AG09319 (cell line): Measurements from ENCODE around the gene PLEKHB2.
"Not testable (repeated sequence)": the region's sequence is repeated elsewhere in the genome, so short reads cannot be mapped to it uniquely, and the experiment has no call there.

Source experiments
- DNase-seq: peaks from one replicate; pipeline ENCODE4 v3.0.0-alpha.2; 2010; ENCODE audit warnings: low read depth; ENCODE audit errors: extremely low read depth
- TF ChIP-seq, protein P1 (sequence below): IDR thresholded peaks from 2 replicates; pipeline ENCODE4 v1.5.1; 2011; ENCODE audit warnings: low read depth, mild to moderate bottlenecking, inconsistent platforms, low read length, moderate library complexity

Gene PLEKHB2

DNA sequence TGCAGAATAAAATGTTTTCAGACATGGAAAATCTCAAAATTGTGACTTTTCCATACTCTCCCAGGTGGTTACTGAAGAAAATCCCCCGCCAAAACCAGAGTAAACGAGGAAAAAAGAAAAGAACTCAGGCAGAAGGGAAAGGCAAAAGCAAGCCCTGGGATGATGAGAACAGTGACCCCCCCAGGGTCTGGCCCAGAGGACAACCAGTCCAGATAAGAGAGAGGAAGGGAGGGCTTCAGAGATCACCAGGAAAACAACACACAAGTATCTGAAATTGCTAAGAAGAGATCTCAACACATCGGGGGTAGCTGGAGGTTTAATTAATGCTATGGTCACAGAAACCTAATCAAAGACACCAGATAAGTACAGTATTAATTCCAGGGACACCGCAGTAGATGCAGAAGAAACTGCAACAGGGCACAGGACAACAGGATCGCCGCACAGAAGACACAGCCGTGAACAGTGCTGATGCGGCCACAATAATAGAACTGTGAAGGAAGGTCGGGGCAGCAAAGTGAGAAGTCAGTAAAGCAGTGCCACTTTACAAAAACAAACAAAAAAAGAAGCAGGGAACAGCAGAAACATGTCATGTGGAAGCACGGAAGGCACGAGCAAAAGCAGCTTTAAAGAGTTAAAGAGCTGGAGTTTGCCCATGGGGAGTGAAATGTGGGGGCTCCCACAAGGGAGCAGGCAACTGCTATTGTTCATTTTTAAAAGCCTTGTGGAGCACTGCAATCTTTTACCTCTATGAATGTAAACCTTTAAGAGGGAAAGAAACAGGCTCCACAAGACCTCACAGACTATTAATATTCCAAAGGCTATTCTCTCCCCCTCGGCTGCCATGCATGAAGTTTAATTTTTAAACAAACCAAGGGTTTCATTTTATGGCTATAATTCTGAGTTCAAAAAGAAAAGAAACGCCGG is 40.3 kb upstream of the PLEKHB2 start:
- TF ChIP-seq, protein P1, sequence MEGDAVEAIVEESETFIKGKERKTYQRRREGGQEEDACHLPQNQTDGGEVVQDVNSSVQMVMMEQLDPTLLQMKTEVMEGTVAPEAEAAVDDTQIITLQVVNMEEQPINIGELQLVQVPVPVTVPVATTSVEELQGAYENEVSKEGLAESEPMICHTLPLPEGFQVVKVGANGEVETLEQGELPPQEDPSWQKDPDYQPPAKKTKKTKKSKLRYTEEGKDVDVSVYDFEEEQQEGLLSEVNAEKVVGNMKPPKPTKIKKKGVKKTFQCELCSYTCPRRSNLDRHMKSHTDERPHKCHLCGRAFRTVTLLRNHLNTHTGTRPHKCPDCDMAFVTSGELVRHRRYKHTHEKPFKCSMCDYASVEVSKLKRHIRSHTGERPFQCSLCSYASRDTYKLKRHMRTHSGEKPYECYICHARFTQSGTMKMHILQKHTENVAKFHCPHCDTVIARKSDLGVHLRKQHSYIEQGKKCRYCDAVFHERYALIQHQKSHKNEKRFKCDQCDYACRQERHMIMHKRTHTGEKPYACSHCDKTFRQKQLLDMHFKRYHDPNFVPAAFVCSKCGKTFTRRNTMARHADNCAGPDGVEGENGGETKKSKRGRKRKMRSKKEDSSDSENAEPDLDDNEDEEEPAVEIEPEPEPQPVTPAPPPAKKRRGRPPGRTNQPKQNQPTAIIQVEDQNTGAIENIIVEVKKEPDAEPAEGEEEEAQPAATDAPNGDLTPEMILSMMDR, result no peak

DNA sequence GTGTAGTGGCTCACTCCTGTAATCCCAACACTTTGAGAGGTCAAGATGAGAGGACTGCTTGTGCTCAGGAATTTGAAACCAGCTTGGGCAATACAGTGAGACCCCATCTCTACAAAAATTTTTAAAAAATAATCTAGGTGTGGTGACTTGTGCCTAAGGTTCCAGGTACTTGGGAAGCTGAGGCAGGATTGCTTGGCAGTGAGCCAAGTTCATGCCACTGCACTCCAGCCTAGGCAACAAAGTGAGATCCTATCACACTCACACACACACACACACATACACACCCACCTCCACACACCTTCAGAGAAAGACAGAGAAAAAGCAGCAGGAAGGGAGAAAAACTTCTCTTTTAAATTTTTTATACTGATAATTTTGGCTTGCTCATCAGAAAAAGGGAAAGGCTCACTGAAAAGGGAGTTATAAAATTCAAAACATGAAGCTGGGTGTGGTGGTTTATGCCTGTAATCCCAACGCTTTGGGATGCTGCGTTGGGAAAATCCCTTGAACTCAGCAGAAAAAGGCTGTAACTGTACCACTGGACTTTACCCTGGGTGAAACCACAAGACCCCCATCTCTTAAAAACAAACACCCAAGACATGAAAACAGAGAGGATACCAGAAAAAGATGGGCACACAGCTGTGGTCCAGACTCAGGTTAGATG is 37.5 kb upstream of the PLEKHB2 start:
- TF ChIP-seq, protein P1, result no peak
- DNase-seq, result no peak

More for the DNA sequence above, 40.3 kb upstream of the PLEKHB2 start:
- no peak for DNase-seq

DNA sequence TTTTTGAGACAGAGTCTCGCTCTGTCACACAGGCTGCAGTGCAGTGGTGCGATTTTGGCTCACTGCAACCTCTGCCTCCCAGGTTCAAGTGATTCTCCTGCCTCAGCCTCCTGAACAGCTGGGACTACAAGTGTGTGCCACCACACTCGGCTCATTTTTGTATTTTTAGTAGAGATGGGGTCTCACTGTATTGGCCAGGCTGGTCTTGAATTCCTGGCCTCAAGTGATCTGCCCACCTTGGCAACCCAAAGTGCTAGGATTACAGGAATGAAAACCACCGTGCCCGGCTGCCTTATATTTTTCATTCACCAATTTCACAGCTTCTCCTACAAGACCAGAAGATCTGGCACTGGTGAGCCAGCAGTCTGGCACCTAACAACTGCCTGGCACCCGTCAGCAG is 37.0 kb upstream of the PLEKHB2 start:
- not testable (repeated sequence) for DNase-seq

DNA sequence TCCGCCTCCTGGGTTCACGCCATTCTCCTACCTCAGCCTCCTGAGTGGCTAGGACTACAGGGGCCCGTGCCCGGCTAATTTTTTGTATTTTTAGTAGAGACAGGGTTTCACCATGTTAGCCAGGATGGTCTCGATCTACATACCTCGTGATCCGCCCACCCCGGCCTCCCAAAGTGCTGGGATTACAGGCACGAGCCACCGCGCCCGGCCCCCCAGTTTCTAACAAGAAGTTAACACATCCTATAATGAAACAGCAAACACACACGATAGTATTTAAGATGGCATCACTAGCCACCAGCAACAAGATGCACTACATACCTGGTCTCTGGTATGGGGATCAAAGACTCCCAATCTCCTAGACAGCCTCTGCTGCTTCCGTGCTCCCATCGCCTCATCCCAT is 29.6 kb upstream of the PLEKHB2 start:
- DNase-seq, result not testable (repeated sequence)

DNA sequence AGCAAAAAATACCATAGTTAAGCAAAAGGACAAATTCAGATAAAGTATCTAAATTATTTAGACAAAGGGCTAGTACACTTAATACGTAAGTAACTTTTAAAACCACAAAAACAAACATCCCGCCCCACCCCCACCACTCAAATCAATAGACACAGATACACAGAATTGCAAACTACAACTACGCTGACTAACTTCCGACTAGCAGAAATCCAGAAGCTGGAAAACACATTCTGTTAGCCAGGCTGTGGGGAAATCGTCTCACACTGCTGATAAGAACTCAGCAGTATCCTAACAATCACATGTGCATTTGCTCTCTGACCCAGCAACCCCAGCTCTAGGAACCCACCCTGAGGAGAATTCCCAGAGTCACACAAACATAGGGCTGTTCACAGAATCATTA is 28.4 kb upstream of the PLEKHB2 start:
- DNase-seq, result no peak
- TF ChIP-seq, protein P1, result no peak

DNA sequence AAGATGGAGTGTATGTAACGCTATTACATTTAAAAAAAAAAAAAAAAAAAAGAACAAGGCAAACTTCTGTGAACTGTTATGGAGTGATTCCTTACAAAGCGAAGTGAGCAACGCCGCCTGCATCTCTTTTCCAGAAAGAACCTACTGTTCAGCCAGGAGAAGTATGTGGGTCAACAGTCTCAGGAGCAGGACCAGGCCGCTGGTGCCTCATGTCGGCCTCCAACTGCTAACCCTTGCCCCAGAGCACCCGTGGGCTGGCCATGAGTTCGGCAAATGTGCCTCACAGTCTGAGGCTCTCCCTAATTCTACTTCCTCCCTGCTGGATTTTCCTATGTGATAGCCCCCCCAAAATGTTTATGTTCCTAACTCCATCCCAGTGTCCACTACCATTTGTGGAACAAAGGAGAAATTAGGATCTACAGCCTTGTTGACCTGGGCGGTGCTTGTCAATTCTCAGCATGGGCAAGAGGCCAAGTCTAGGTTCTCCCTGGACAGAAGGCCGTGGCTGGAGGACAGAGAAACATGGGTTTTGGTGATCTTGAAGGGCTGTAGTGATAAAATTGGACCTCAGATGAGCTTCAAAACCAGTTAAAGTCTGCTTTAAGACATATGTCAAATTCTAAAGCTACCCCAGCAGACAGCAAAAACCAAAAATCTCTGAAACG is 27.8 kb upstream of the PLEKHB2 start:
- no peak for DNase-seq
- TF ChIP-seq, protein P1, result no peak

DNA sequence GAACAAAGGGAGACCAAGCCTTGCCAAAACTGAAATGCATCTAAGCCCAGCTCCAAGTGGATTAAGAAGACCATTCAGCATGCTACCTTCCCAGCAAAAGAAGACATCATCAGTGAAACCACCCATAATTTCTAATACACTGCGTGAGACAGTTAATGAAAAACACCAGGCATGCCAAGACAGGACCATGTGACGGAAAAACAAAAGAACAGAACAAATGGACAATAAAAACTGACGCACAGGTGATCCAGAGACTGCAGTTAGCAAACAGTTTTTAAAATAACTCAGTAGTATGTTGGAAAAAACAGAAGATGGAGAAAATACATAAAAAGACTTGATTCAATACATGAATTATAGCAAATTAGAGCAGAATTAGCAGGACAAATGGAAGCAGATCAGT is 27.2 kb upstream of the PLEKHB2 start:
- DNase-seq, result no peak
- TF ChIP-seq, protein P1, result no peak

DNA sequence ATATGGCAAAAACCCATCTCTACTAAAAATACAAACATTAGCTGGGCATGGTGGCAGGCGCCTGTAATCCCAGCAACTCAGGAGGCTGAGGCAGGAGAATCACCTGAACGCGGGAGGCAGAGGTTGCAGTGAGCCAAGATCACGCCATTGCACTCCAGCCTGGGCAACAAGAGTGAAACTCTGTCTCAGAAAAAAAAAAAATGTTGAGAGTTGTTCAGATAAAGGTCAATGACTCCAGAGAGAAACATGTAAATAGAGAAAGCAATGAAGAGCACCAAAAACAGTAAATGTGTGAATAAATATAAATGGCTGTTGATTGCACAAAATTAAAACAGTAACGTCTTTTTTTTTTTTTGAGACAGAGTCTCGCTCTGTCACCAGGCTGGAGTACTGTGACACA is 25.2 kb upstream of the PLEKHB2 start:
- DNase-seq, result not testable (repeated sequence)
